ENCODE data around the gene RWDD1.

- no peak for TF ChIP-seq POLR2A (IDR thresholded peaks at IDR 0.05; ENCODE audit: low read depth, low read length)
- no peak for TF ChIP-seq POLR2AphosphoS5 (IDR thresholded peaks at IDR 0.05; ENCODE audit: low read depth, low read length)
- TF ChIP-seq TAF1 (IDR thresholded peaks at IDR 0.05; ENCODE audit: borderline replicate concordance, low read depth, low read length) = no peak
These were observed 6.1 kb upstream of the RWDD1 start for GRCh38 chr6:116564921-116565872.

Measured in GM12892 (cell line).